Transverse colon (tissue), 4 donors: ENCODE data around the gene FBXW10B. TPM values are rescaled to one million over a fixed set of nuclear protein-coding genes. Genes with fewer than 3 reads are reported as not detected.
"Not testable (repeated sequence)": the region's sequence is repeated elsewhere in the genome, so short reads cannot be mapped to it uniquely, and the experiment has no call there.

ENCODE experiments used
- DNase-seq: peaks from one replicate; pipeline ENCODE4 v3.0.0-alpha.2; 2019
- H3K27ac ChIP-seq, 4 donors: fragments of 200-600 bp; sonication (generic); 2 replicates each; pipeline ENCODE4 v1.5.1; 2016 to 2018; ENCODE audit warnings: inconsistent platforms in 4 of 4
- H3K27me3 ChIP-seq: fragments of 200-600 bp; sonication (generic); 2 replicates; pipeline ENCODE4 v1.5.1; 2017; ENCODE audit warnings: inconsistent platforms
- H3K36me3 ChIP-seq, 4 donors: fragments of 200-600 bp; sonication (generic); 2 replicates each; pipeline ENCODE4 v1.5.1; 2017 to 2019; ENCODE audit warnings: inconsistent platforms in 4 of 4
- H3K4me1 ChIP-seq, 4 donors: fragments of 200-600 bp; sonication (generic); 2 replicates each; pipeline ENCODE4 v1.5.1; 2017 to 2020; ENCODE audit warnings: inconsistent platforms in 4 of 4
- H3K4me3 ChIP-seq, 4 donors: fragments of 200-600 bp; sonication (generic); 1 replicate in 1 of 4; 2 replicates in 3 of 4; pipeline versions ENCODE4 v1.5.1 to v1.6.1; 2017 to 2019; ENCODE audit warnings: inconsistent platforms in 4 of 4
- H3K9me3 ChIP-seq, 2 donors: fragments of 200-600 bp; sonication (generic); 2 replicates each; pipeline ENCODE4 v1.5.1; 2017 to 2019; ENCODE audit warnings: inconsistent platforms in 2 of 2
- EP300 ChIP-seq: sonication (generic); formaldehyde crosslinking; IDR thresholded peaks from one replicate; pipeline ENCODE4 v1.6.1; 2017; ENCODE audit warnings: antibody characterized with exemption, low read depth
- POLR2A ChIP-seq: fragments of 450-650 bp; IDR thresholded peaks from one replicate; pipeline ENCODE4 v1.6.1; 2016; ENCODE audit warnings: antibody characterized with exemption, mild to moderate bottlenecking, moderate library complexity
- POLR2AphosphoS5 ChIP-seq, 3 donors: sonication (generic); formaldehyde crosslinking; IDR thresholded peaks; one replicate each; pipeline ENCODE4 v1.6.1; 2016; ENCODE audit warnings: antibody characterized with exemption in 3 of 3
- WGBS, 2 donors: methylation state at CpG; one replicate each; pipeline ENCODE4 v1.1.5; 2018; ENCODE audit warnings: low coverage in 1 of 2; 5-methylcytosine and 5-hydroxymethylcytosine counted together
- in situ Hi-C, 4 donors: fragments of 200-750 bp; cut with MboI; loops; one replicate each; pipeline versions ENCODE4 v1.15.0 to v1.15.1; 2017; ENCODE audit warnings: low sequenced_read_pairs in 3 of 4, low pct_ligation_motif_present in 1 of 4, low pct_unique_long_range_greater_than_20kb in 1 of 4
- intact Hi-C: fragments of 100-400 bp; cut with DNase I; formaldehyde crosslinking; loops from one replicate; pipeline ENCODE4 v1.15.1; 2023; ENCODE audit warnings: low total_unique reads
- total RNA-seq, 4 donors: library from RNA; depleted of rRNA; stranded (reverse); fragments of >200 nt; gene quantifications; one replicate each; pipeline ENCODE4 v1.1.0, GENCODE V29; 2016
- TF ChIP-seq, protein P1 (sequence below), 5 experiments: fragments of 200-600 bp in 3 of 5; fragments of 450-650 bp in 2 of 5; sonication (generic) in 3 of 5; IDR thresholded peaks; 1 replicate in 2 of 5; 2 replicates in 3 of 5; pipeline ENCODE4 v1.5.1; 2016 to 2017; ENCODE audit warnings: antibody characterized with exemption in 5 of 5, inconsistent platforms in 3 of 5, mild to moderate bottlenecking in 2 of 5, moderate library complexity in 1 of 5

FBXW10B gene
- total RNA-seq: under 1 TPM in 1 of 4 donors, not detected in 3; 0.82 TPM

DNA sequence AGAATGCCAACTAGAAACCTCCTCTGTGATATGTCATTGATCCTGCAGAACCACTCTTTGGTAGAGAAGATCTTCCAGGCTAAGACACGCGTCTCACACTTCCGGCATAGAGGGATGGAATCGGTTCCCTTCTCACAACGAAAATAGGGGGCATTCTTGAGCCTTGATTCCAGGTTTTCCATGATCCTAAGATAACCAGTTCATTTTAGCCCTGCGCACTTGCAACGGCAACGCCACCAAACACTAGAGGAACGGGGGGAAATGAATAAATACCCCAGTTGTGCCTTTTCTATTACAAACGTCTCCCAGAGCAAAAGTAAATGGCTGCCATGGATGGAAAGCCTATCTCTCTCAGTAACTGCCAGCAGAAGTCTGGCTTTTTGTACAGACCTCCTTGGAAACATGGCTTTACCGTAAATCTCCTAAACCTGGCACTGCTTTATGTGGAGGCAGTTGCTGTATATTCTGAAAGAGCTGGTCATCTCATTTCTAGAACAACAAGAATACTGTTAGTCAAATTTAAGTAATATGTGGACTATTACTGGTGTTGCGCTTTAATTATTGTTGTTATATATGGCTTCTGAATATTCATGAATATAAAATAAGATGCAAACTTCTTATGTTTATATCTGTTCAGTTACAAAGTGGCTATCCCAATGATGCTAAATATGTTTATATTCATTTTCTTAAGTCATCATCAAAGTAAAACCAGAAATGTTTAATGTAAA, at the start of gene FBXW10B:
Gene FBXW10B (minus strand): TSS at position 374 of the 728 bp plus-strand sequence. CDS start 192 bp downstream, at position 182.
- DNase-seq: not testable (repeated sequence)

DNA sequence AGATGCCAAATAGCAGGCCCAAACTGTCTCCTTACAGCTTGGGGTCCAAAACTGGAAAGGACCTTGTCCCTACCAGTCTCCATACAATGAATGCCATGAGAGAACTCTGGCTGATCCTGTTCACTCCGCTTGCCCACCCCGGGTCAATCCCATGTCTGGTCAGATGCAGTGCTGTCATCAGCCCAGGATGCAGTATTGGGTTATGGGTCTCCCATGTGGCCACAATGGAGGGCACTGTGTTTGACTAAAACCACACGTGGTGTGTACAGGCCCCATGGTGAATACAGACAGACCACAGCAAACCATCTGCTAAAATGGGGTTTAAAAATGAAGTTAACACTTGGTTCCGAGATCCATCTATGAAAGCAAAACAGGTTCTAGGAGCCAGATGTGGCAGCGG, 44.2 kb upstream of the FBXW10B start:
- Histone ChIP-seq H3K4me3 (no peak overlapping the region), H3K4me1 (no peaks in the 10 kb centered on the region), H3K27me3 (no peaks in the 10 kb centered on the region), H3K36me3 (no peaks in the 10 kb centered on the region), H3K27ac (no peak overlapping the region), H3K9me3 (no peaks in the 10 kb centered on the region)
- WGBS, 2 donors: 92 to 100% methylated on average over 2 to 5 of the region's 5 CpGs
- no peak for DNase-seq
- TF ChIP-seq POLR2AphosphoS5 (IDR thresholded peaks at IDR 0.05) (no peak), POLR2A (no peak), EP300 (no peak)
- TF ChIP-seq, protein P1, sequence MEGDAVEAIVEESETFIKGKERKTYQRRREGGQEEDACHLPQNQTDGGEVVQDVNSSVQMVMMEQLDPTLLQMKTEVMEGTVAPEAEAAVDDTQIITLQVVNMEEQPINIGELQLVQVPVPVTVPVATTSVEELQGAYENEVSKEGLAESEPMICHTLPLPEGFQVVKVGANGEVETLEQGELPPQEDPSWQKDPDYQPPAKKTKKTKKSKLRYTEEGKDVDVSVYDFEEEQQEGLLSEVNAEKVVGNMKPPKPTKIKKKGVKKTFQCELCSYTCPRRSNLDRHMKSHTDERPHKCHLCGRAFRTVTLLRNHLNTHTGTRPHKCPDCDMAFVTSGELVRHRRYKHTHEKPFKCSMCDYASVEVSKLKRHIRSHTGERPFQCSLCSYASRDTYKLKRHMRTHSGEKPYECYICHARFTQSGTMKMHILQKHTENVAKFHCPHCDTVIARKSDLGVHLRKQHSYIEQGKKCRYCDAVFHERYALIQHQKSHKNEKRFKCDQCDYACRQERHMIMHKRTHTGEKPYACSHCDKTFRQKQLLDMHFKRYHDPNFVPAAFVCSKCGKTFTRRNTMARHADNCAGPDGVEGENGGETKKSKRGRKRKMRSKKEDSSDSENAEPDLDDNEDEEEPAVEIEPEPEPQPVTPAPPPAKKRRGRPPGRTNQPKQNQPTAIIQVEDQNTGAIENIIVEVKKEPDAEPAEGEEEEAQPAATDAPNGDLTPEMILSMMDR (IDR thresholded peaks at IDR 0.05): no peak
- in situ Hi-C loops: no loop called here
- intact Hi-C loops: no loop called here

More for the DNA sequence above, at the start of gene FBXW10B:
- H3K9me3 ChIP-seq, H3K27ac ChIP-seq, in situ Hi-C loops, H3K4me1 ChIP-seq, H3K36me3 ChIP-seq, H3K27me3 ChIP-seq, intact Hi-C loops, H3K4me3 ChIP-seq: not testable (repeated sequence)
- WGBS, 2 donors: 76 to 81% methylated on average over 6 to 8 of the region's 12 CpGs

- WGBS, 2 donors: 96 to 97% methylated on average over 4 to 6 of the region's 6 CpGs
Observed at GRCh38 chr17:15663176-15663575, 43.7 kb upstream of the FBXW10B start.

DNA sequence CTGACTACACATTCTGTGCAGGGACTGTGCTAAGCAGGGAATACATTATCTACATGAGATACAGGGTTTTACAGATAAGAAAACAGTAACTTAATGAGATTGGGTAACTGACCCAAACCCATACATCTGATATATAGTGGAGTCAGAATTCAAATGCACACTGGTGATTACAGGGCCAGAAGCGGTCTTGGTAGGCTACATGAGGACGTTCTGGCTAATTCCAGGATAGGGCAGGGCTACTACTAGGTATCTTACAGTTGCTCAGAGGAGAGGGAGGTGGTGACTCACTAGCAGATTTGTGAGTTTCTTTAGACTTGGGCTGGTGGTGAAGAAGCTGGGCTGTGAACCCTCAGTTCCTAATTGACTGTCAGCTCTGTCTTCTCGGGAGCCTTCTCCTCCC, 43.2 kb upstream of the FBXW10B start:
- Histone ChIP-seq H3K4me3 (no peak overlapping the region), H3K27me3 (no peaks in the 10 kb centered on the region), H3K27ac (no peak overlapping the region), H3K36me3 (no peaks in the 10 kb centered on the region), H3K9me3 (no peaks in the 10 kb centered on the region), H3K4me1 (no peaks in the 10 kb centered on the region)
- DNase-seq: no peak
- in situ Hi-C loops (no loop called here), intact Hi-C loops (no loop called here)
- TF ChIP-seq, protein P1 (IDR thresholded peaks at IDR 0.05): no peak
- TF ChIP-seq EP300 (no peak), POLR2AphosphoS5 (IDR thresholded peaks at IDR 0.05) (no peak), POLR2A (no peak)
- WGBS, 2 donors: 100% methylated on average over 3 of the region's 3 CpGs; no CpG with 5 or more reads in 1 of the 2 donors

More at GRCh38 chr17:15663176-15663575, 43.7 kb upstream of the FBXW10B start:
- TF ChIP-seq POLR2AphosphoS5 (IDR thresholded peaks at IDR 0.05) (no peak), EP300 (no peak), POLR2A (no peak)
- TF ChIP-seq, protein P1 (IDR thresholded peaks at IDR 0.05): no peak
- Histone ChIP-seq H3K27ac (no peak overlapping the region), H3K27me3 (no peaks in the 10 kb centered on the region), H3K9me3 (no peaks in the 10 kb centered on the region), H3K36me3 (no peaks in the 10 kb centered on the region), H3K4me3 (no peak overlapping the region), H3K4me1 (no peaks in the 10 kb centered on the region)
- in situ Hi-C loops: no loop called here
- no peak for DNase-seq
- intact Hi-C loops: no loop called here
